ENCODE data around the gene ZNF479. TPM values are rescaled to one million over a fixed set of nuclear protein-coding genes. Genes with fewer than 3 reads are reported as not detected.
"Not testable (repeated sequence)": the region's sequence is repeated elsewhere in the genome, so short reads cannot be mapped to it uniquely, and the experiment has no call there.

ZNF479 gene
- total RNA-seq (not detected), polyA plus RNA-seq (under 1 TPM in 1 of 2 donors, not detected in 1; 0.09 TPM)

- 66 to 80% methylated on average over 6 of the region's 6 CpGs for WGBS, 2 donors
- H3K27ac ChIP-seq; ATAC-seq; intact Hi-C loops (cut with DNase I); H3K9me3 ChIP-seq; H3K27me3 ChIP-seq; H3K4me1 ChIP-seq; H3K36me3 ChIP-seq; DNase-seq; H3K4me3 ChIP-seq; FAIRE-seq: not testable (repeated sequence)
Measured at GRCh38 chr7:57132336-57132735, at the start of gene ZNF479. ZNF479 (minus strand) TSS chr7:57132436; CDS start chr7:57132324, 112 bp downstream.

- Histone ChIP-seq H3K27me3 (no peaks in the 10 kb centered on the region), H3K36me3 (no peaks in the 10 kb centered on the region), H3K4me1 (no peaks in the 10 kb centered on the region), H3K27ac (no peak overlapping the region), H3K9me3 (no peaks in the 10 kb centered on the region), H3K4me3 (no peak overlapping the region)
- WGBS, 2 donors: 51 to 58% methylated on average over 4 of the region's 4 CpGs
- FAIRE-seq (no peak), ATAC-seq (no peak), DNase-seq (peak in 1 of 6 donors; percentile 17)
- TF ChIP-seq CTCF (IDR thresholded peaks at IDR 0.05): no peak
- intact Hi-C loops (cut with DNase I): no loop called here
Measured at GRCh38 chr7:57182031-57182430, 49.8 kb upstream of the ZNF479 start.

- Histone ChIP-seq H3K4me3 (no peak overlapping the region), H3K9me3 (no peaks in the 10 kb centered on the region), H3K27me3 (no peaks in the 10 kb centered on the region), H3K27ac (no peak overlapping the region), H3K36me3 (no peaks in the 10 kb centered on the region), H3K4me1 (no peaks in the 10 kb centered on the region)
- 54 to 62% methylated on average over 9 of the region's 9 CpGs for WGBS, 2 donors
- DNase-seq: peak in 1 of 6 donors; percentile 13
- intact Hi-C loops (cut with DNase I): no loop called here
- no peak for FAIRE-seq
- TF ChIP-seq CTCF (IDR thresholded peaks at IDR 0.05): no peak
- ATAC-seq: no peak
Measured at GRCh38 chr7:57181281-57181680, 49.0 kb upstream of the ZNF479 start.

- no peak for ATAC-seq
- intact Hi-C loops (cut with DNase I): no loop called here
- Histone ChIP-seq H3K36me3 (no peaks in the 10 kb centered on the region), H3K9me3 (no peaks in the 10 kb centered on the region), H3K27me3 (no peaks in the 10 kb centered on the region), H3K27ac (no peak overlapping the region), H3K4me3 (no peak overlapping the region), H3K4me1 (no peaks in the 10 kb centered on the region)
- no peak for FAIRE-seq
- WGBS, 2 donors: 79 to 80% methylated on average over 30 of the region's 30 CpGs
- peak in 2 of 6 donors; percentile 49 to 60 for DNase-seq
- TF ChIP-seq CTCF (IDR thresholded peaks at IDR 0.05): no peak
Measured at GRCh38 chr7:57179776-57180415, 47.7 kb upstream of the ZNF479 start.

- ATAC-seq: no peak
- TF ChIP-seq CTCF (IDR thresholded peaks at IDR 0.05): no peak
- no peak for DNase-seq
- FAIRE-seq: no peak
- Histone ChIP-seq H3K9me3 (no peaks in the 10 kb centered on the region), H3K4me3 (no peak overlapping the region), H3K27me3 (no peaks in the 10 kb centered on the region), H3K4me1 (no peaks in the 10 kb centered on the region), H3K27ac (no peak overlapping the region), H3K36me3 (no peaks in the 10 kb centered on the region)
- WGBS, 2 donors: 52 to 59% methylated on average over 6 of the region's 6 CpGs
- intact Hi-C loops (cut with DNase I): no loop called here
Measured at GRCh38 chr7:57178768-57179139, 46.5 kb upstream of the ZNF479 start.

Data from pancreas (tissue), 10 donors.